Ascending aorta (tissue), 2 donors: ENCODE measurements around the gene EPN3. TPM values are rescaled to one million over a fixed set of nuclear protein-coding genes. Genes with fewer than 3 reads are reported as not detected.

Experiments
- DNase-seq, 2 donors: peaks; one replicate each; pipeline ENCODE4 v3.0.0-alpha.2; 2019; ENCODE audit warnings: low spot score in 2 of 2
- H3K27ac ChIP-seq, 2 donors: fragments of 200-600 bp; sonication (generic); one replicate each; pipeline ENCODE4 v1.5.1; 2016 to 2017; ENCODE audit warnings: mild to moderate bottlenecking in 1 of 2
- H3K27me3 ChIP-seq: fragments of 200-600 bp; sonication (generic); one replicate; pipeline ENCODE4 v1.5.1; 2017
- H3K36me3 ChIP-seq, 2 donors: fragments of 200-600 bp; sonication (generic); one replicate each; pipeline ENCODE4 v1.5.1; 2016
- H3K4me1 ChIP-seq, 2 donors: fragments of 200-600 bp; sonication (generic); one replicate each; pipeline ENCODE4 v1.5.1; 2016 to 2017; ENCODE audit warnings: mild to moderate bottlenecking in 1 of 2
- H3K4me3 ChIP-seq, 2 donors: fragments of 200-600 bp; sonication (generic); one replicate each; pipeline ENCODE4 v1.5.1; 2016 to 2017; ENCODE audit warnings: mild to moderate bottlenecking in 1 of 2
- H3K9me3 ChIP-seq, 2 donors: fragments of 200-600 bp; sonication (generic); one replicate each; pipeline ENCODE4 v1.5.1; 2016
- intact Hi-C: fragments of 100-400 bp; cut with DNase I; formaldehyde crosslinking; loops from one replicate; pipeline ENCODE4 v1.15.1; 2023
- total RNA-seq: library from RNA; depleted of rRNA; stranded (reverse); fragments of >200 nt; gene quantifications from one replicate; pipeline ENCODE4 v1.1.0, GENCODE V29; 2016
- TF ChIP-seq, protein P1 (sequence below), 3 experiments: fragments of 200-600 bp in 2 of 3; fragments of 450-650 bp in 1 of 3; sonication (generic) in 2 of 3; IDR thresholded peaks; one replicate each; pipeline ENCODE4 v1.5.1; 2016 to 2019; ENCODE audit warnings: antibody characterized with exemption in 3 of 3, mild to moderate bottlenecking in 1 of 3, moderate library complexity in 1 of 3

EPN3 gene
- total RNA-seq, 1 donor from 2014 or later: 0.85 TPM

DNA sequence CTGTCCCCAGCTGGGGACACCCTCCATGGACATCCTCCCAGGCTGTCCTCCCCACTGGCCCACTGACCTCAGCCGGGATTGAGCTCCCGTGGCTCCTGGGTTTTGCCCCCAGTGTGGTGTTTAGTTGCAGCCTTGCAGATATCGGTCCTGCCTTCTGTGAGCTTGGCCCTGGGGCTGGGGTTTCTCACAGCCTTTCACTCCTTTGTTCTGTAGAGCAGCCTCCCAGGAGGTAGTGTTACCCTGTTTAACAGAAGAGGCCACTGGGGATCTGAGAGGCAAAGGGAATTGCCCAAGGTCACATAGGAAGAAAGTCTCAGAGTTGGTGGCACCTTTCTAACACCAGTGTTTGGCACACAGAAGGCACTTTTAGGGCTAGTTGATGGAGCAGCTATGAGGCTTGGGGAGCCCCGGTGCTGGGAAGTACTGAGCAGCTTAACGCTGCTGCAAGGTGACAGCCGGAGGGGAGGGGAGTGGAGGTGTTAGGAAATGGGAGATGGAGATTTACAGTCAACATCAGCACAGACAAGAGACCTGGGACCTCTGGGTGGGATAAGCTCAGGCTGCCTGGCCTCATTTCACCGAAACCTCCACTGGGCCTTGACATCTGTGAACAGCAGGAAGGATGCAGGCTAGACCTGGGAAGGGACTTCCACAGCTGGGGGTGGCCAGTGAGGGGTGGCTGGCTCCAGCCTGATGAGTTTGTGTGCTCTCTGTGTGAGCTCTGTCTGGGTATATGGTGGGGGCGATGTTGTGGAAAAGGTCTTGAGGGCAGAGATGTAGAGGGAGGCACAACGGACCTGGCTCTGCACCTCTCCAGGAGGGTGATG is 54.1 kb downstream of the EPN3 start:
- intact Hi-C loops: no loop called here
- H3K4me1 ChIP-seq: peaks cover 5 to 18% of the 10 kb centered on the region in 2 donors
- H3K36me3 ChIP-seq: no peaks in the 10 kb centered on the region
- TF ChIP-seq, protein P1, sequence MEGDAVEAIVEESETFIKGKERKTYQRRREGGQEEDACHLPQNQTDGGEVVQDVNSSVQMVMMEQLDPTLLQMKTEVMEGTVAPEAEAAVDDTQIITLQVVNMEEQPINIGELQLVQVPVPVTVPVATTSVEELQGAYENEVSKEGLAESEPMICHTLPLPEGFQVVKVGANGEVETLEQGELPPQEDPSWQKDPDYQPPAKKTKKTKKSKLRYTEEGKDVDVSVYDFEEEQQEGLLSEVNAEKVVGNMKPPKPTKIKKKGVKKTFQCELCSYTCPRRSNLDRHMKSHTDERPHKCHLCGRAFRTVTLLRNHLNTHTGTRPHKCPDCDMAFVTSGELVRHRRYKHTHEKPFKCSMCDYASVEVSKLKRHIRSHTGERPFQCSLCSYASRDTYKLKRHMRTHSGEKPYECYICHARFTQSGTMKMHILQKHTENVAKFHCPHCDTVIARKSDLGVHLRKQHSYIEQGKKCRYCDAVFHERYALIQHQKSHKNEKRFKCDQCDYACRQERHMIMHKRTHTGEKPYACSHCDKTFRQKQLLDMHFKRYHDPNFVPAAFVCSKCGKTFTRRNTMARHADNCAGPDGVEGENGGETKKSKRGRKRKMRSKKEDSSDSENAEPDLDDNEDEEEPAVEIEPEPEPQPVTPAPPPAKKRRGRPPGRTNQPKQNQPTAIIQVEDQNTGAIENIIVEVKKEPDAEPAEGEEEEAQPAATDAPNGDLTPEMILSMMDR (IDR thresholded peaks at IDR 0.05): no peak
- no peak overlapping the region for H3K4me3 ChIP-seq
- DNase-seq: no peak
- H3K27ac ChIP-seq: no peak overlapping the region
- no peaks in the 10 kb centered on the region for H3K27me3 ChIP-seq
- H3K9me3 ChIP-seq: no peaks in the 10 kb centered on the region

DNA sequence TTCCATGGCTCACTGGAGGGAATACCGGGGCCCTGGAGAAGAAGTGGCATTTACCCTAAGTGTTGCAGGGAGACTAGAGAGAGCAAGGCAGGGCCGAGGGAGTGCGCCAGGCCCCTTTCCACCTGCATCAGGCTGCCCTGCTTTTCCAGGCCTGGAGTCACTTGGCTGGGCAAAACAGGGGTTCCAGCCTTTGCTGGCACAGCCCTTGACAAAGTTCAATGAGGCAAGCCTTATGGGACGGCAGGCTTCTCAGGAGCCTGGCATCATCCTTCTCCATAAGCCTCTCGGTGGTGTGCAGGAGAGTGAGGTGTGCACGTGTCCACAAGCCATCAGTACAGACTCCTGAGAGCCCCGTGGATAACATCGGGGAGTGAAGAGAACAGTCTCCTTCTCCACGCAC is 55.0 kb downstream of the EPN3 start:
- peaks cover 5 to 18% of the 10 kb centered on the region in 2 donors for H3K4me1 ChIP-seq
- no peaks in the 10 kb centered on the region for H3K9me3 ChIP-seq
- no peak overlapping the region for H3K4me3 ChIP-seq
- intact Hi-C loops: no loop called here
- TF ChIP-seq, protein P1 (IDR thresholded peaks at IDR 0.05): no peak
- no peaks in the 10 kb centered on the region for H3K27me3 ChIP-seq
- H3K27ac ChIP-seq: no peak overlapping the region
- DNase-seq: no peak
- H3K36me3 ChIP-seq: no peaks in the 10 kb centered on the region

DNA sequence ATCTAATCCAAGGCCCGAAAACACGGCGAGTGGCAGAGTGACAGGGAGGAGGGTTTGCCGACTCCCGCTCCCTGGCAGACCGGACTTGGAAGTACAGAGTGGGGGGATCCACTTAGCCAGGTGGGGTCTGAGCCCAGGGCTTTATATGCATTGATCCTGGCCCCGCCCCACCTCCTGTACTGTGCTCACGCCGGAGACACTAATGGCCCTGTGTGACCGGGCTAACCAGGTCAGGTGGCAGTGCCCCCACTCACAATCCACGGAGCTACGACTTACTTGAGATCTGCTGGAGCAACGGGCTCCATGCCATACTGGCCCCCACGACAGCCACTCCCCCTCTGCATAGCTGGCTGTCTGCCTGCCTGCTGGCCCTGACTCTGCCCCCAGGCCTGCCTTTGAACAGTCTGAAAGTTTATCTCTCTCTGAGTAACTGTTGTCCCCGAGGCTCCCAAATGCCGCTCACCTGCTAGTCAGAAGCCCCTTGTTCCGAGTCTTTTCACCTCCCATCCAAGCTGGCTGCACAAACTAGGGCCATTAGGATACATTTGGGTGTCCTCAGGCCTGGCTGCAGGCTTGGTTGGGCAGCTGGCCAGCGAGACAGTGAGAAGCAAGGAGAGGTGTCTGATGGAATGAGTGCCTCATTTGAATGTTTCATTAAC is 56.0 kb downstream of the EPN3 start:
- TF ChIP-seq, protein P1 (IDR thresholded peaks at IDR 0.05): no peak
- H3K36me3 ChIP-seq: no peaks in the 10 kb centered on the region
- intact Hi-C loops: no loop called here

DNA sequence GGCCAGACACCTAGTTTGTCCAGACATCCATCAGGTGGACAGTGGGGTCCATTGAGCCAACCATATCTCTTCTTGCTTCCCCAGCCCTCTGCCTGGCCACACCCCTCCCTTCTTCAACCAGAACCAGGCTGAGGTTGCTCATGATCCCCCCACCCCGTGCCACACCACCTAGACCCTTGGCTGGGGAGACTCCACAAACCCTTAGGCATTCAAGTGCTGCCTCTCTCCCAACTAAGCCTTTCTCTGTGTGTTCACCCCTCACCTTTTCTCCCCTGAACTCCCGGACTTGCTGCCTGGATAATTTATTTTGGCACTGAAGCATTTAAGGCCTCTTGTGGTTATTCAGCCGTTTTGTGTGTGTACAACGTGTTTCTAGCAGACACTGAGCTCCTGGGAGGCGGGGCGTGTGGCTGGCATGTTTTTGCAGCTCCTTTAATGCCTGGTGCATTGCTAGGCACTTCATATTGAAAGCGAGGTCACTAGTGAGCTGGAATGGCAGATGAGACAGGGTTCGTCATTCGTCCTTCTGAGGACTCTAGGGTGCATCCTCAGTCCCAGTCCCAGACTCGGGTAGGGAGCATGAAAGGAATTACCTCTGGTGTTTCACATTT is 56.7 kb downstream of the EPN3 start:
- no peak overlapping the region for H3K27ac ChIP-seq
- intact Hi-C loops: no loop called here
- no peak for DNase-seq

More for the DNA sequence above, 56.0 kb downstream of the EPN3 start:
- Histone ChIP-seq H3K27ac (no peak overlapping the region), H3K27me3 (no peaks in the 10 kb centered on the region), H3K4me3 (no peak overlapping the region), H3K9me3 (no peaks in the 10 kb centered on the region), H3K4me1 (peaks cover 5 to 26% of the 10 kb centered on the region in 2 donors)
- DNase-seq: no peak

DNA sequence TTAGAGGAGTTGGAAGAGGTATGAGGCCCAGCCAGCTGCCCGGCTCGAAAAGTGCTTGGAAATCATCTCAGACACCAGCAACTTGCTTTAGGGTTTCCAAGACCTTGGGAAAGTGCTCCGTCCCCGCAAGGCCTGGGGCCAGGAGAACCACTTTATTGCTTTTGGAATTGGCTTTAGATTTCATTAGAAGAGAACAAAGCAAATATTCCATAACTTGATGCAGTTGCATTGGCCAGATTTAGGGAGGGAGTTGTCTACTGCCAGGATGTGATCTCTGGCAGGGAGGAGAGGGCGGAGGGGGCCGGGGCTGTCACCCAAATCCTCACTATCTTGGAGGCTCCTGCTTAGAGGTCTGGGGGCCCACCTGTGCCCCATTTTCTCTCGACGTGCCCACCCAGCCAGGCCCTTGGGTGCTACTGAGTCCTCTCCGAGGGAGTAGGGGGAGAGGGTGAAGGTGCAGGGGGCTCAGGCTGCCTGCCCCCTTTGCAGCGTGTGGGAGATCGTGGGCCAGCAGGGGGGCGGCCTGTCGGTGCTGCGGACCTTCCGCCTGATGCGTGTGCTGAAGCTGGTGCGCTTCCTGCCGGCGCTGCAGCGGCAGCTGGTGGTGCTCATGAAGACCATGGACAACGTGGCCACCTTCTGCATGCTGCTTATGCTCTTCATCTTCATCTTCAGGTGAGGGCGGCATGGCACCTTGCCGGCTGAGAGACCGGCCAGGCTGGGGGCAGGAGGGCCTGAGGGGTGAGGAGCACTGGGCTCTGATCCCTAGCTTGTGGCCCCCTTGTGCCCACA is 58.6 kb downstream of the EPN3 start:
- no peaks in the 10 kb centered on the region for H3K36me3 ChIP-seq
- H3K27ac ChIP-seq: no peak overlapping the region
- no peaks in the 10 kb centered on the region for H3K9me3 ChIP-seq
- H3K4me1 ChIP-seq: peaks cover 5 to 26% of the 10 kb centered on the region in 2 donors
- intact Hi-C loops: no loop called here
- no peak overlapping the region for H3K4me3 ChIP-seq
- H3K27me3 ChIP-seq: no peaks in the 10 kb centered on the region
- TF ChIP-seq, protein P1 (IDR thresholded peaks at IDR 0.05): no peak
- no peak for DNase-seq

More for the DNA sequence above, 56.7 kb downstream of the EPN3 start:
- Histone ChIP-seq H3K4me1 (peaks cover 5 to 26% of the 10 kb centered on the region in 2 donors), H3K36me3 (no peaks in the 10 kb centered on the region), H3K4me3 (no peak overlapping the region), H3K9me3 (no peaks in the 10 kb centered on the region), H3K27me3 (no peaks in the 10 kb centered on the region)
- TF ChIP-seq, protein P1 (IDR thresholded peaks at IDR 0.05): no peak
